ENCODE data around the gene FMO2. TPM values are rescaled to one million over a fixed set of nuclear protein-coding genes. Genes with fewer than 3 reads are reported as not detected.
"Not testable (repeated sequence)": the region's sequence is repeated elsewhere in the genome, so short reads cannot be mapped to it uniquely, and the experiment has no call there.

FMO2 gene
- total RNA-seq, 1 donor from 2014 or later = 14.0 TPM

DNA sequence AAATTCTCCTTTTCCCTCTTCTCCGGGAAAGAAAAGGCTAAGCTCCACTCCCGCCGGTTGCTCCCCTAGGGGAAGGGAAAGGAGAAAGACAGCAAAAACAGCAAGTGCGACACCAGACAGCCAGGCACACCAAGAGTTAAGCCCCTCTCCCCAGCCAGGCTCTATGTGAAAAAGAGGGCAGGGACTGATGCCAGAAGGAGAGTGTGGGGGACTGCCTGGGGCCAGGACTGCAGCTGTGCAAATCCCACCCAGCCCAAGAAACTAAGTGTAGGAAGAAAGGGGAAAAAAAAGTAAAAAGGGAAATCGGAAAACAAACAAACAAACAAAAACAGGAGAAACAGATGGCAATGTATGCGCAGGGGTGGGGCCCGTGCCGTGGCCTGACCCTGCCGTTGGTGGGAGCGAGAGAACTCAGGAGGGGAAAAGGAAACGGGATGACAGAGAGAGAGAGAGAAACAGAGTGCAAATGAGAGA, 35.5 kb downstream of the FMO2 start:
- TF ChIP-seq POLR2AphosphoS5 (IDR thresholded peaks at IDR 0.05; ENCODE audit: insufficient read depth in 1 of 2, low read depth in 1 of 2) (no peak), POLR2A (IDR thresholded peaks at IDR 0.05) (no peak)
- TF ChIP-seq, protein P1, sequence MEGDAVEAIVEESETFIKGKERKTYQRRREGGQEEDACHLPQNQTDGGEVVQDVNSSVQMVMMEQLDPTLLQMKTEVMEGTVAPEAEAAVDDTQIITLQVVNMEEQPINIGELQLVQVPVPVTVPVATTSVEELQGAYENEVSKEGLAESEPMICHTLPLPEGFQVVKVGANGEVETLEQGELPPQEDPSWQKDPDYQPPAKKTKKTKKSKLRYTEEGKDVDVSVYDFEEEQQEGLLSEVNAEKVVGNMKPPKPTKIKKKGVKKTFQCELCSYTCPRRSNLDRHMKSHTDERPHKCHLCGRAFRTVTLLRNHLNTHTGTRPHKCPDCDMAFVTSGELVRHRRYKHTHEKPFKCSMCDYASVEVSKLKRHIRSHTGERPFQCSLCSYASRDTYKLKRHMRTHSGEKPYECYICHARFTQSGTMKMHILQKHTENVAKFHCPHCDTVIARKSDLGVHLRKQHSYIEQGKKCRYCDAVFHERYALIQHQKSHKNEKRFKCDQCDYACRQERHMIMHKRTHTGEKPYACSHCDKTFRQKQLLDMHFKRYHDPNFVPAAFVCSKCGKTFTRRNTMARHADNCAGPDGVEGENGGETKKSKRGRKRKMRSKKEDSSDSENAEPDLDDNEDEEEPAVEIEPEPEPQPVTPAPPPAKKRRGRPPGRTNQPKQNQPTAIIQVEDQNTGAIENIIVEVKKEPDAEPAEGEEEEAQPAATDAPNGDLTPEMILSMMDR (IDR thresholded peaks at IDR 0.05) = no peak
- H3K4me3 ChIP-seq = peak overlapping the region in 1 of 2 donors; percentile 28
- no peak for DNase-seq (ENCODE audit: extremely low spot score in 2 of 2)
- H3K27ac ChIP-seq = peak overlapping the region; percentile 79
- H3K27me3 ChIP-seq = no peaks in the 10 kb centered on the region
- H3K4me1 ChIP-seq = peaks cover 33% of the 10 kb centered on the region
- no peaks in the 10 kb centered on the region for H3K36me3 ChIP-seq
- intact Hi-C loops (cut with DNase I) = no loop called here
- H3K9me3 ChIP-seq = no peaks in the 10 kb centered on the region

DNA sequence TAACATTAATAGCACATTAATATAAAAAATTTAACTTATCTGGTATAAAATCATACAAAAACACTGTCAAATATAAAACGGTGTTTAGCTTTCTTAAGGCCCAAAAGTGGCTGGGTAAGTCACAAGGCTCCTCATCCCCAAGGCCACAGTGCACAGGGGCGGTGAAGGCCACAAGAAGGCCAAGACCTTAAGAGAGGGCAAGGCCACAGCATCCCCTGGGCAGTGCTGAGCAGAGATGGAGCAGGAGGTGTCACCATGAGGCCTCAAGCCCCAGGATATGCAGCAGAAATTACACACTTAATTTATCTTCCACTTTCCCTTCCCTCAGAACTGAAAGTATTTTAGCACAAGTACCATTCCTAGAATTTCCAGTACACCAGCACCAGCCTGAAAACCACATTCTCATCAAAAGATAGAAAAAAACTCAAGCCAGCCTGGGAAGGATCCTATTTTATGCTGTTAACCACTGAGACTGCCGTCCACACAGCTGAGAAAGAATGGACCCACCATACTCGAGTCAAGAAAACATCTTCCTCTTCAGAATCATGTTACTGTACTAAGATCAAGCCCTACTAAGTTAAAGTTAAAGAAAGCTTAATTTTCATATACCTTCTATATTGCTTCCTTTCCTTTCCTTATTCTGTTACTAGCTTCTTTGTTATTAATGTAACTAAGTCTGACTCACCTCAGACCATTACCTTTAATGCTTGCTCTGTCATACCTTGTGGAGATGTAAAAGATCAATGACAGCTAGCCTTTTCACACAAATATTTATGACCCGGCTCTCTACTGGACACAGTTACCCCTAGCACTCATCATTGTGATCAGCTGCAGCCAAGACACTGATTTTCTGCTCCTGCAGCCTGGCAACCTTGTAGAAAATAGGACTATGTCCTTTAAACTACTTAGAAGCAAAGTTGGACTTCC, 36.8 kb downstream of the FMO2 start:
- intact Hi-C loops (cut with DNase I) = no loop called here
- peaks cover 33% of the 10 kb centered on the region for H3K4me1 ChIP-seq
- TF ChIP-seq POLR2A (IDR thresholded peaks at IDR 0.05) (no peak), POLR2AphosphoS5 (IDR thresholded peaks at IDR 0.05; ENCODE audit: insufficient read depth in 1 of 2, low read depth in 1 of 2) (no peak)
- peak overlapping the region; percentile 10 for H3K27ac ChIP-seq
- H3K27me3 ChIP-seq = no peaks in the 10 kb centered on the region
- no peak overlapping the region for H3K4me3 ChIP-seq
- no peaks in the 10 kb centered on the region for H3K9me3 ChIP-seq
- DNase-seq (ENCODE audit: extremely low spot score in 2 of 2) = no peak
- no peaks in the 10 kb centered on the region for H3K36me3 ChIP-seq

DNA sequence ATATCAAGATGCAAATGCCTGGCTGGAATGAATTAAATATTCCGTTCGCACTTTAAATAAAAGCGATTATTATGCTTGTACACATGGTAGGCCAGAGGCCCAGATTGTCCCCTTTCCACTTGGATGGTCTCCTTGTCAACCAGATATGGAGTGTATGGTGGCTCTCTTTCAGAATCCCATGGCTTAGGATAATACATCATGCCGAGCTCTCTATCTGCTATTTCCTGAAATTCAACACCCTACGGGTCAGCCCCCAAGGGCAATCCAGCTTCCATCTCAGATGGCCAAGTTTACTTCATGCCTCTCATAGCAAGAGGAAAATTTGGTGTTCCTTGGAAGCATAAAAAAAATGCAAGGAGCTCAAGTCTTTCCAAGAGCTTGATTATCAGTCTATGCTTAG, 37.8 kb downstream of the FMO2 start:
- TF ChIP-seq POLR2A (IDR thresholded peaks at IDR 0.05) (no peak), POLR2AphosphoS5 (IDR thresholded peaks at IDR 0.05; ENCODE audit: insufficient read depth in 1 of 2, low read depth in 1 of 2) (no peak)
- TF ChIP-seq, protein P1 (IDR thresholded peaks at IDR 0.05) = no peak
- no peak overlapping the region for H3K4me3 ChIP-seq
- no peaks in the 10 kb centered on the region for H3K36me3 ChIP-seq
- H3K4me1 ChIP-seq = peaks cover 33% of the 10 kb centered on the region
- H3K9me3 ChIP-seq = no peaks in the 10 kb centered on the region
- no peak overlapping the region for H3K27ac ChIP-seq
- intact Hi-C loops (cut with DNase I) = no loop called here
- DNase-seq (ENCODE audit: extremely low spot score in 2 of 2) = no peak
- no peaks in the 10 kb centered on the region for H3K27me3 ChIP-seq

DNA sequence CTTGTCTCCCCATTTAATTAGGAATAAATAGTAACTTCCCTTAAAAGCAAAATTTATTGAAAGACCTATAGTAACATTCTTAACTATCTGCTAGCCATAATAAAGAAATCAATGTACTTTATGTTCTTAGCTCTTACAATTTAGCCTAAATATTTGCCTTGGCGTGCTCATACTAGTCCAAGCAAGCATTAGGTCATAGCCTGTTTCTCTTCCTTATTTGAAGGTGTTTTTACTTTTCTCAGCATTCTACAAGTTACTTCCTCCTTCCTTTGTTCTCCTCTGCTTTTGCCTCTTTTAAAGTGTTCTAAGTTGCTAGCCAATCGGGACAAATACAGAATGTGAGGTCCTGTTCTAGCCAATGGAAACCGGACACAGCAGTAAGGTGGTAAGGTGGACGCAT, 39.2 kb downstream of the FMO2 start:
- H3K27ac ChIP-seq; DNase-seq (ENCODE audit: extremely low spot score in 2 of 2); H3K9me3 ChIP-seq; H3K27me3 ChIP-seq; H3K4me3 ChIP-seq; H3K36me3 ChIP-seq; intact Hi-C loops (cut with DNase I): not testable (repeated sequence)
- peaks cover 30% of the 10 kb centered on the region for H3K4me1 ChIP-seq
- peak in 1 of 2 donors; percentile 37 for TF ChIP-seq POLR2AphosphoS5 (IDR thresholded peaks at IDR 0.05; ENCODE audit: insufficient read depth in 1 of 2, low read depth in 1 of 2)

DNA sequence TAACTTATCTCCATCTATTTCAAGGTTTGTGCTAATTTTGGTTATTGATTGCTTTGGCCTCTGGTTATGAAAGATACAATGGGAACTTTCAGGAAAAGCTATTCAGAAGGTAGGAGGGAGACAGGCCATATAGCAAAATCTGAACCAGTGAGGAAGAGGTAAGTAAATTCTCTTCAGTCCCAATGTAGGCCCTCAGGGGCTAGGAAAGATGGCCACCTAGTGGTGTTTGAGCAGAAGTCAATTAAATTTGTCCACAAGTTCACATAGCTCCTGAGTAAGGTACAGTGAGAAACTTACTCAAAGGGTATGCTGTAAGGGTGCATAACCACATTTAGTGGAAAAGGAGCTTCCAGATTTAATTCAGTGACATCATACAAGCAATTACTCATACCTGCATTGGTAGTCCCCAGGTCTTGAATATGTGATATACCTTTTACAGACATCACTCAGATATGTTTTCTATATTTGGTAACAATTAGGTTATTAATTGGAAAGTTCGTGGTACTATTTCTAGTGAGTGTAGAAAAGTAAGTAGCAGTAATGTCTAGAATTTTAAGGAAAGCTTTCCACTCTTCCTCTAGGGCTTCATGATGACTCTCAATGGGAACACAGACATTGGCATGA, 41.8 kb downstream of the FMO2 start:
- no peaks in the 10 kb centered on the region for H3K9me3 ChIP-seq
- no peak for DNase-seq (ENCODE audit: extremely low spot score in 2 of 2)

More for the DNA sequence above, 41.8 kb downstream of the FMO2 start:
- intact Hi-C loops (cut with DNase I) = loop anchor here (5.0 kb wide), 1 partner anchor 150 kb away; no protein-coding TSS in a partner anchor
- Histone ChIP-seq H3K36me3 (no peaks in the 10 kb centered on the region), H3K4me3 (no peak overlapping the region), H3K27me3 (no peaks in the 10 kb centered on the region), H3K27ac (no peak overlapping the region), H3K4me1 (peaks cover 19% of the 10 kb centered on the region)
- TF ChIP-seq, protein P1 (IDR thresholded peaks at IDR 0.05) = peak; percentile 61 to 85 (median 64)
- no peak for TF ChIP-seq POLR2AphosphoS5 (IDR thresholded peaks at IDR 0.05; ENCODE audit: insufficient read depth in 1 of 2, low read depth in 1 of 2)

Data from vagina (tissue), 2 donors.